BLaER1 treated with 17β-estradiol and CSF1 and Interleukin-3, amounts not matched to agents 10 nM and 100 nM (cell line): ENCODE data around the gene GTF3C6.

Experiments used
- H3K27ac ChIP-seq, 11 experiments: shearing (Covaris generic); formaldehyde crosslinking; 2 replicates each; pipeline ENCODE4 v1.8.1; 2022
- H3K27me3 ChIP-seq, 11 experiments: shearing (Covaris generic); formaldehyde crosslinking; 2 replicates each; pipeline ENCODE4 v1.8.1; 2022
- H3K36me3 ChIP-seq, 11 experiments: shearing (Covaris generic); formaldehyde crosslinking; 2 replicates each; pipeline ENCODE4 v1.8.1; 2022
- H3K4me1 ChIP-seq, 10 experiments: shearing (Covaris generic); formaldehyde crosslinking; 2 replicates each; pipeline ENCODE4 v1.8.1; 2022
- H3K4me2 ChIP-seq, 11 experiments: shearing (Covaris generic); formaldehyde crosslinking; 2 replicates each; pipeline ENCODE4 v1.8.1; 2022
- H3K4me3 ChIP-seq, 10 experiments: shearing (Covaris generic); formaldehyde crosslinking; 2 replicates each; pipeline ENCODE4 v1.8.1; 2022
- H3K9ac ChIP-seq, 11 experiments: shearing (Covaris generic); formaldehyde crosslinking; 2 replicates each; pipeline ENCODE4 v1.8.1; 2022
- H3K9me3 ChIP-seq, 11 experiments: shearing (Covaris generic); formaldehyde crosslinking; replicated peaks in 1 of 11; 2 replicates each; pipeline ENCODE4 v1.8.1; 2022
- H4K20me1 ChIP-seq, 11 experiments: shearing (Covaris generic); formaldehyde crosslinking; 2 replicates each; pipeline ENCODE4 v1.8.1; 2022
- Cebpa-rat ChIP-seq, 11 experiments: shearing (Covaris generic); IDR thresholded peaks; 2 replicates each; pipeline ENCODE4 v1.8.1; 2022

Gene GTF3C6, protein sequence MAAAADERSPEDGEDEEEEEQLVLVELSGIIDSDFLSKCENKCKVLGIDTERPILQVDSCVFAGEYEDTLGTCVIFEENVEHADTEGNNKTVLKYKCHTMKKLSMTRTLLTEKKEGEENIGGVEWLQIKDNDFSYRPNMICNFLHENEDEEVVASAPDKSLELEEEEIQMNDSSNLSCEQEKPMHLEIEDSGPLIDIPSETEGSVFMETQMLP

DNA sequence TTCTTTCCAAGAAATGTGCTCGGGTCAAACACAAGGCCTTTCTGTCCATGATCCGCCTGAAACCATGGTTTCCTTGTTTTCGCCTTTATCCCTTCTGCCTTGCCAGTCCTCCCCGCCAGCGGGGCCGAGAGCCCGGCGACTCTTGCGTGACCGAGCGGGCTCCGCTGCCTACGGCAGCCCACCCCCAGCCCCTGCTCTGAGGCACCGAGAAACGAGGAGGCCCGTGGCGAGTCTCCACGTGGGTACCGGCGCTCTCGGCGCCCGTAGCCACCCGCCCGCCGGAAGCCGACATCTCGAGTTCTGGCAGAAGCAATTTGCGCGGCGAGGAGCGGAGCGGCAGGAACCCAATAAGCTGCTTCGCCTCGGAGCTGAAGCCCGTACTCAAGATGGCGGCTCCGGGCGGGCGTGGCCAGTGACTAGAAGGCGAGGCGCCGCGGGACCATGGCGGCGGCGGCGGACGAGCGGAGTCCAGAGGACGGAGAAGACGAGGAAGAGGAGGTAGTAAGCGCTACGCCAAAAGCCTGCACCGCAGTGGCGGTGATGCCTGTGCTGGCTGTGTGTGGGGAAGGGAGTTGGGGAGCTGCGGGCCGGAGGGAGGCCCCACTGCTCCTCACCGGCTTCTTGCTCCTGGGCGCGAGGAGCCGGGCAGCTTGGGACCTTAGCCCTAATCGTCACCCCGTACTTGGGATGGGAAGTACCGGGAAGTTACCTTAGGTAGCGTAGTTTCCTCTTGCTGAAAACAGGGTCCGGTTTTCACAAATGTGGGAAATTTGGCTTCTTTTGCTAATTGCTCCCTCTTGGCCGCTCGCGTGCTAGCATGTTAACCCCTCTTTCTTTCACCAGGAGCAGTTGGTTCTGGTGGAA is at the start of gene GTF3C6:
Gene GTF3C6 (plus strand): TSS at position 378 of the 864 bp plus-strand sequence. CDS start 64 bp downstream, at position 442.
- peaks cover 34 to 43% (median 42%) of the 10 kb centered on the region in 11 experiments for H3K36me3 ChIP-seq
- TF ChIP-seq Cebpa-rat (IDR thresholded peaks at IDR 0.05) = no peak
- peak within 1 kb of the TSS; percentile 84 to 99 (median 97) for H3K9ac ChIP-seq
- peaks cover 0 to 7% (median 5%) of the 10 kb centered on the region in 11 experiments; a peak in 11 of 22 replicates for H3K9me3 ChIP-seq
- no peaks in the 10 kb centered on the region for H3K27me3 ChIP-seq
- H4K20me1 ChIP-seq = no peaks in the 10 kb centered on the region
- peak within 1 kb of the TSS; percentile 61 to 89 (median 79) for H3K4me2 ChIP-seq
- H3K4me3 ChIP-seq = peak within 1 kb of the TSS; percentile 72 to 90 (median 86)
- peak within 1 kb of the TSS; percentile 92 to 99 (median 97) for H3K27ac ChIP-seq
- H3K4me1 ChIP-seq = peaks cover 5 to 21% (median 15%) of the 10 kb centered on the region in 10 experiments; a peak in 16 of 20 replicates

- H3K9ac ChIP-seq = no peak overlapping the region
- peak overlapping the region in 2 of 11 experiments; percentile 69 to 74; a peak in 3 of 22 replicates for H3K4me2 ChIP-seq
- H3K27me3 ChIP-seq = no peaks in the 10 kb centered on the region
- H3K4me3 ChIP-seq = no peak overlapping the region
- H3K36me3 ChIP-seq = no peaks in the 10 kb centered on the region
- H3K9me3 ChIP-seq = peaks cover 0 to under 1% (median 0%) of the 10 kb centered on the region in 11 experiments; a peak in 1 of 22 replicates
- H4K20me1 ChIP-seq = no peaks in the 10 kb centered on the region
- peaks cover 0 to 47% (median 6%) of the 10 kb centered on the region in 10 experiments; a peak in 10 of 20 replicates for H3K4me1 ChIP-seq
- TF ChIP-seq Cebpa-rat (IDR thresholded peaks at IDR 0.05) = no peak
- no peak overlapping the region for H3K27ac ChIP-seq
Measured at GRCh38 chr6:110930781-110931180, 27.7 kb upstream of the GTF3C6 start.

- TF ChIP-seq Cebpa-rat (IDR thresholded peaks at IDR 0.05) = no peak
Measured at GRCh38 chr6:110933912-110934311, 24.6 kb upstream of the GTF3C6 start.

GRCh38 chr6:110934381-110934898 is 24.1 kb upstream of the GTF3C6 start:
- no peak for TF ChIP-seq Cebpa-rat (IDR thresholded peaks at IDR 0.05)
- no peak overlapping the region for H3K4me3 ChIP-seq
- H3K27ac ChIP-seq = peak overlapping the region in 2 of 11 experiments; percentile 50 to 55; a peak in 3 of 22 replicates
- H4K20me1 ChIP-seq = no peaks in the 10 kb centered on the region
- H3K36me3 ChIP-seq = no peaks in the 10 kb centered on the region
- no peak overlapping the region for H3K9ac ChIP-seq
- H3K4me2 ChIP-seq = peak overlapping the region in 3 of 11 experiments; percentile 48 to 80 (median 76); a peak in 6 of 22 replicates
- H3K9me3 ChIP-seq = no peaks in the 10 kb centered on the region; a peak in 1 of 22 replicates
- H3K4me1 ChIP-seq = peaks cover 0 to 40% (median 5%) of the 10 kb centered on the region in 10 experiments; a peak in 10 of 20 replicates
- no peaks in the 10 kb centered on the region for H3K27me3 ChIP-seq

More at GRCh38 chr6:110933912-110934311, 24.6 kb upstream of the GTF3C6 start:
- Histone ChIP-seq H3K4me2 (peak overlapping the region in 3 of 11 experiments; percentile 48 to 80 (median 76); a peak in 6 of 22 replicates), H3K4me1 (peaks cover 0 to 46% (median 6%) of the 10 kb centered on the region in 10 experiments; a peak in 10 of 20 replicates), H3K4me3 (no peak overlapping the region), H3K36me3 (no peaks in the 10 kb centered on the region), H3K27me3 (no peaks in the 10 kb centered on the region), H3K27ac (peak overlapping the region in 2 of 11 experiments; percentile 50 to 55; a peak in 3 of 22 replicates), H3K9me3 (no peaks in the 10 kb centered on the region; a peak in 1 of 22 replicates), H4K20me1 (no peaks in the 10 kb centered on the region), H3K9ac (no peak overlapping the region)

DNA sequence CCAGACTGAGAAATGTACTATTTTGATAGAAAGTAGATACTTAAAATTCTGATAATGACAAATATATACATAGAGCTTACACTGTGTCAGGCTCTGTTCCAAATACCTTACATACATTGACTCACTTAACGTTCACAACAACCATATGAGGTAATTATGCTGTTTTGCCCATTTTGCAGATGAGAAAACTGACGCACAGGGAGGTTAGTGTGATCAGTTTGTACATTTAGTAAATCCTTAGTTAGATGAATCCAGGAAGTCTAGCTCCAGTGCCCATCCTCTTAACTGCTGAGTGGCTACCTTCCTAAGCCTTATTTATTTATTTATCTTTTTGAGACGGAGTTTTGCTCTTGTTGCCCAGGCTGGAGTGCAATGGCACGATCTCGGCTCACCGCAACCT is 23.3 kb upstream of the GTF3C6 start:
- Histone ChIP-seq H3K4me3 (no peak overlapping the region), H3K4me2 (peak overlapping the region in 2 of 11 experiments; percentile 76 to 80; a peak in 2 of 22 replicates), H3K36me3 (no peaks in the 10 kb centered on the region), H3K9ac (no peak overlapping the region), H4K20me1 (no peaks in the 10 kb centered on the region), H3K9me3 (no peaks in the 10 kb centered on the region; a peak in 1 of 22 replicates), H3K4me1 (peaks cover 0 to 33% (median 2%) of the 10 kb centered on the region in 10 experiments; a peak in 10 of 20 replicates), H3K27ac (peak overlapping the region in 1 of 11 experiments; percentile 50; a peak in 1 of 22 replicates), H3K27me3 (no peaks in the 10 kb centered on the region)
- TF ChIP-seq Cebpa-rat (IDR thresholded peaks at IDR 0.05) = no peak

- Histone ChIP-seq H3K36me3 (no peaks in the 10 kb centered on the region), H3K9ac (no peak overlapping the region), H3K4me2 (no peak overlapping the region), H3K9me3 (no peaks in the 10 kb centered on the region; a peak in 1 of 22 replicates), H3K27ac (no peak overlapping the region), H4K20me1 (no peaks in the 10 kb centered on the region), H3K4me1 (peaks cover 0 to 22% (median 0%) of the 10 kb centered on the region in 10 experiments; a peak in 8 of 20 replicates), H3K4me3 (no peak overlapping the region), H3K27me3 (no peaks in the 10 kb centered on the region)
- no peak for TF ChIP-seq Cebpa-rat (IDR thresholded peaks at IDR 0.05)
Measured at GRCh38 chr6:110938171-110938570, 20.3 kb upstream of the GTF3C6 start.

DNA sequence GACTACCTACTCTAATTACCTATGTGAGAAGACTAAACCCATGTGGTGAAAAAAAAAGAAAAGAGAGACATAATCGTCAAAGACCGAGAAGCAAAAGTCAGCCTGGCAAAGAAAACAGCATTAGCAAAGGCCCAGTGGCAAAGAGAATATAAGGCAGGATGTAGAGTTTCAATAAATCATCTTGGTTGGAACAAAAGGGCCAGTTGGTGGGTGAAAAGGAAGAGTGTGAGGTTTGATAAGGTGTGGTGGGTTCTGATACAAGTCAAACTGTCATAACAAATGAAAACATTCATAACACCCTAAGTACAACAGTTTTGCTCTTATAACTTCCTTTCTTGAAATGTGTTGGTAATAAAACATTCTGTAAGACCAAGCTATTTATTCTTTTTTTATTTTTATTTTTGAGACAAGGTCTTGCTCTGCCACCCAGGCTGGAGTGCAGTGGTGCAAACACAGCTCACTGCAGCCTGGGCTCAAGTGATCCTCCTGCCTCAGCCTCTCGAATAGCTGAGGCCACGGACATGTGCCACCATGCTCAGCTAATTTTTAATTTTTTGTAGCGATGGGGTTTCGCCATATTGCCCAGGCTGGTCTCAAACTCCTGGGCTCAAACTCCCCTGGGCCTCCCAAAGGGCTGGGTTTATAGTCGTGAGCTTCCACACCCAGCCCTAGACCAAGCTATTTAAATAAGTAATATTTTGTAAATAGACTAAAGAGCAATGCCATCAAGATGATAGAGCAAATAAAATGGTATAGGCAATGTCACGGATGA is 18.9 kb upstream of the GTF3C6 start:
- no peak overlapping the region for H3K4me3 ChIP-seq
- no peaks in the 10 kb centered on the region for H3K27me3 ChIP-seq
- TF ChIP-seq Cebpa-rat (IDR thresholded peaks at IDR 0.05) = no peak
- H3K9ac ChIP-seq = no peak overlapping the region
- no peaks in the 10 kb centered on the region for H3K36me3 ChIP-seq
- no peaks in the 10 kb centered on the region for H4K20me1 ChIP-seq
- no peaks in the 10 kb centered on the region; a peak in 1 of 22 replicates for H3K9me3 ChIP-seq
- peaks cover 0 to 16% (median 0%) of the 10 kb centered on the region in 10 experiments; a peak in 9 of 20 replicates for H3K4me1 ChIP-seq
- no peak overlapping the region for H3K27ac ChIP-seq
- H3K4me2 ChIP-seq = no peak overlapping the region

- Histone ChIP-seq H3K4me2 (peak overlapping the region in 5 of 11 experiments; percentile 11 to 71 (median 60); a peak in 8 of 22 replicates), H3K9ac (peak overlapping the region in 3 of 11 experiments; percentile 29 to 63 (median 43); a peak in 3 of 22 replicates)
- TF ChIP-seq Cebpa-rat (IDR thresholded peaks at IDR 0.05) = no peak
Measured at GRCh38 chr6:110944681-110945151, 13.8 kb upstream of the GTF3C6 start.

More at GRCh38 chr6:110944681-110945151, 13.8 kb upstream of the GTF3C6 start:
- Histone ChIP-seq H3K27me3 (no peaks in the 10 kb centered on the region), H4K20me1 (no peaks in the 10 kb centered on the region), H3K27ac (peak overlapping the region in 4 of 11 experiments; percentile 9 to 84 (median 68); a peak in 8 of 22 replicates), H3K36me3 (no peaks in the 10 kb centered on the region), H3K4me3 (no peak overlapping the region), H3K4me1 (peaks cover 0 to 21% (median 3%) of the 10 kb centered on the region in 10 experiments; a peak in 9 of 20 replicates), H3K9me3 (no peaks in the 10 kb centered on the region)
